H54 (cell line): Measurements from ENCODE around the gene EBF4.
"Not testable (repeated sequence)": the region's sequence is repeated elsewhere in the genome, so short reads cannot be mapped to it uniquely, and the experiment has no call there.

Source experiments
- DNase-seq: peaks from one replicate; pipeline ENCODE4 v3.0.0; 2011; ENCODE audit warnings: low spot score, mixed read lengths; ENCODE audit not compliant: insufficient read length
- FAIRE-seq: peaks from 3 replicates; lab custom pipeline; 2011; peaks lifted over from hg19 to GRCh38; lab: Jason Lieb, UNC
- POLR2A ChIP-seq: IDR thresholded peaks from 2 replicates; pipeline ENCODE4 v1.6.1; 2011; ENCODE audit warnings: low read depth, mild to moderate bottlenecking, low read length

EBF4 gene

DNA sequence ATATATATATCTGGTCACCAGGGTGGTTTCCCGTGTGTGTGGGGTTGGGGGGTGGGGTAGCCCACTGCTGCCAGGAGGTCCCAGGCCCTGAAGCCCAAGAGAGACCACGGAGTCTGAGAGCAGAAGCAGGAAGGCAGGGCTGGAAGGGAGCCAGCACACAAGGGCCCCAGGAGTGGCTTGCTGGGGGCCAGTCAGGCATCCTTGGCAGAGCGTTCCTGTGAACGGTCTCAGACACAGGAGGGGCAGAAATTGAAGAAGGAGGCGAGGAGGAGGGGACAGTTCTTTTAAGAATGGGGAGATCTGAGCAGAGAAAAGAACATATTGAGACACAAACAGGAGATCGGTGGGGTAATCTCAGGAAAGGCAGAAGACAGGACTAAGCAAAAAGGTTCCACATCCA lies 1.9 kb upstream of the EBF4 start:
- FAIRE-seq = no peak
- DNase-seq = no peak
- no peak for TF ChIP-seq POLR2A

DNA sequence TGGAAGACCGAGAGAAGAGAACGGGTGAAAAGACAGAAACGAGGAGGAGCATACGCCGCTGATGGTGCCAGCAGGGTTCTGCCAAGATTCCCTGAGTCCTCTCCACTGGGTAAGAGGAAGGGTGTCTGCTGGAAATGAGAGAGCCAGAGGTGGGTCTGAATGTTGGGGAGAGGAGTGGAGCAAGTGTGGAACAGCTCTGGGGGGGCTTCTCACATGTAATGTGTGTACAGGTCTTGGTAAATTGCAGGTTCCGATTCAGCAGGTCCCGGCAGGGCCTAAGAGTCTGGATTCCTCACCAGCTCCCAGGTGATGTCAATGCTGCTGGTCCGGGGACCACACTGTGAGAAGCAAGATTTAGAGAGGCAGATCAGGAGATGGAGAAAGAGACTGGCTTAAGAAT lies 1.5 kb upstream of the EBF4 start:
- FAIRE-seq = no peak
- no peak for DNase-seq

DNA sequence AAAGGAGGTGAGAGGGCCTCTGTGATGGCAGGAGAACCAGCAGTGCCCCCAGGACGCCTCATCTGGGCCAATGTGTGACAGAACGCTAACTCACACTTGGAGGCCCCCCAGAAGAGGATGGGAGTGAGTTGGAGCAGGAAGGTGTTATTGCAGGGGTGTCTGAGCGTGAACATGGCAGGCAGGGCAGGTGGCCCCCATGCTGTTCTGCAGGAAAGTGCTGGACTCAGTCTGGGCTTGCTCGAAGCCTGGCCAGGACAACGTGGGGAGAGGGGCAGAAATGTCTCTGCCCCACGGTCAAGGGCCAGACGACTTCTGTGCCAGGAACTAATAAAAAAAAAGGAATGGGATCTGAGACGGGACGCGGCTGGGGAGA lies 931 bp upstream of the EBF4 start:
- no peak for DNase-seq
- no peak for FAIRE-seq
- TF ChIP-seq POLR2A = no peak

More for the DNA sequence above, 1.5 kb upstream of the EBF4 start:
- no peak for TF ChIP-seq POLR2A

GRCh38 chr20:2692886-2693285 lies 306 bp downstream of the EBF4 start:
- no peak for TF ChIP-seq POLR2A
- FAIRE-seq = no peak
- DNase-seq = no peak

- TF ChIP-seq POLR2A = no peak
- DNase-seq = no peak
- no peak for FAIRE-seq
These were observed 867 bp downstream of the EBF4 start for GRCh38 chr20:2693286-2694007.

DNA sequence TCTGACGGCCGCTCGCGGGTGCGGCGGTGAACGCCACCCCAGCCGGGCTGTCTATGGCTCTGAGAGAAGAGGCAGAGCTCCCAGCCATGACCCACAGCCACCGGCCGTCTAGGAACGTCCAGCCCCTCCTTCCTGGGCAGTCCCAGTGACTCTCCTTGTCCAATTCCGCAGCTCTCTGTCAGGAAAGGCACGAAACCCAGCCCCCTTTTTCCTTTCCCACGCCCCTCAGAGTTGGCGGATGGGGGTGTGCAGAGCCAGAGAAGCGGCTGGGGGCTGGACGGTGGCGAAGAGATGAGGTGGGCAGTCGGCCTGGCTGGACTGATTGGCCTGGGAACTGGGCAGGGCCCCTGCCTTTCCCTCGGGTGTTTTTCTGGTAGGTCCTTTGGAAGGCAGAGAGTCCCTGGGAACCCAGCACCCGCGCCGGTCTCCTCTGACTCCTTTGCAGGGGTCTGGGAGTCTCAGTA lies 1.5 kb downstream of the EBF4 start:
- DNase-seq = no peak
- no peak for FAIRE-seq
- TF ChIP-seq POLR2A = no peak

- no peak for FAIRE-seq
- DNase-seq = no peak
- no peak for TF ChIP-seq POLR2A
These were observed 1.9 kb downstream of the EBF4 start for GRCh38 chr20:2694519-2694918.

GRCh38 chr20:2695206-2695983 lies 2.8 kb downstream of the EBF4 start:
- TF ChIP-seq POLR2A = no peak
- no peak for FAIRE-seq
- no peak for DNase-seq

GRCh38 chr20:2695984-2696525 lies 3.5 kb downstream of the EBF4 start:
- DNase-seq, FAIRE-seq: not testable (repeated sequence)

- FAIRE-seq = no peak
- no peak for TF ChIP-seq POLR2A
- no peak for DNase-seq
These were observed 4.1 kb downstream of the EBF4 start for GRCh38 chr20:2696646-2697045.

- DNase-seq (no peak), FAIRE-seq (no peak)
- TF ChIP-seq POLR2A = no peak
These were observed 5.2 kb downstream of the EBF4 start for GRCh38 chr20:2697768-2698167.

DNA sequence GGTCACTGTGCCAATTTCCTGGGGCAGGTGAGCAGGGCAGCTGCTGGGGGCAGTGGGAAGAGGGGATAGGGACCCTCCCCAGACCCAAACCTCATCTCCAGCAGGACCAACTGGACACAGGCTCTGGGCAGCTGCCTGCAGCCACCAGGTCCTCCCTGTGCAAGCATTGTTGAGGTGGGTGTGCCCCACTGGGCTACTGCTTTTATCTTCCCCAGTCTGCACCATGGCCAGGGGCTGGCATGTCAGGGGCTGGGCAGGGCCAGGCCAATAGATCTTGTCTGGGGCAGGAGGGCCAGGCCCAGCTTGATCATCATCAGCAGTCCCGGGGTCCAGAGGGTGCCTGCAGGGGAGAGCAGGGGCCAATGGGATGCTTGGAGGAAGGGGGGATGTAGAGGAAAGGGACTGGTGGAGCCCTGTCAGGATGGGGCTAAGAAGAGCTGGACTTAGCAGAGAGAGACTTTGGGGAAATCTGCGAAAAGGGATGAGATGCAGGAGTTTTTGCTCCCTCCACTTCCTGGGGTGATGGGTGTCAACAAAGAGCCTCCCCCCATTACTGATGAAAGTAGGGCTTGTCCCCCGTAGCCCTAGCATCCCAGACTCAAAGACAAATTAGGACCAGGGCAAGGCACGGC lies 5.7 kb downstream of the EBF4 start:
- no peak for TF ChIP-seq POLR2A
- FAIRE-seq (no peak), DNase-seq (no peak)

- FAIRE-seq (no peak), DNase-seq (no peak)
- no peak for TF ChIP-seq POLR2A
These were observed 6.3 kb downstream of the EBF4 start for GRCh38 chr20:2698912-2699311.
